GM18870 (cell line): ENCODE results near the gene TIPARP.
"Not testable (repeated sequence)": the region's sequence is repeated elsewhere in the genome, so short reads cannot be mapped to it uniquely, and the experiment has no call there.

ENCODE experiments used
- ATAC-seq: cut with Tn5 transposase; IDR thresholded peaks from one replicate; pipeline ENCODE4 v1.9.1; 2021; ENCODE audit warnings: moderate library complexity; ENCODE audit not compliant: unreplicated experiment

TIPARP gene

GRCh38 chr3:156738251-156738650 is 63.9 kb downstream of the TIPARP start:
- no peak for ATAC-seq

- no peak for ATAC-seq
Measured at GRCh38 chr3:156739976-156740375, 65.6 kb downstream of the TIPARP start.

GRCh38 chr3:156740581-156740980 is 66.2 kb downstream of the TIPARP start:
- not testable (repeated sequence) for ATAC-seq

GRCh38 chr3:156741935-156742334 is 67.5 kb downstream of the TIPARP start:
- ATAC-seq, result no peak

DNA sequence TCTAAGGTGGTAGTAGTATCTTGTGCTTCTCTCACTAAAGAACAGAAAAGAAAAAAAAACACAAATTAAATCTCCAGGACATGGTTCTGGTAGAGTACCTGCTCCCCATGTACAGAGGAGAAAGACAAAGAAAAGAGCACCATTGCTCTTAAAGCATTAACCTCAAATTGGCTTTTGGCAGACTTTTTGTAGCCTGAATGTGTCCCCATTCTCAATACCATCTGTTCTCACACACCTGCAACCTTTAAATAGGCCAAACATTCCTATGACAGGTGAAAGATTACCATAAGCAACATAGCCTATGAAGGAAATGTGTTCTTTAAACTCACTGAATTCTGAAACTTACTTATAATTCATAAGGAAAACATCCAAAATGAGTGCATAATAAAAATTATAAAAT is 68.0 kb downstream of the TIPARP start:
- ATAC-seq, result no peak

DNA sequence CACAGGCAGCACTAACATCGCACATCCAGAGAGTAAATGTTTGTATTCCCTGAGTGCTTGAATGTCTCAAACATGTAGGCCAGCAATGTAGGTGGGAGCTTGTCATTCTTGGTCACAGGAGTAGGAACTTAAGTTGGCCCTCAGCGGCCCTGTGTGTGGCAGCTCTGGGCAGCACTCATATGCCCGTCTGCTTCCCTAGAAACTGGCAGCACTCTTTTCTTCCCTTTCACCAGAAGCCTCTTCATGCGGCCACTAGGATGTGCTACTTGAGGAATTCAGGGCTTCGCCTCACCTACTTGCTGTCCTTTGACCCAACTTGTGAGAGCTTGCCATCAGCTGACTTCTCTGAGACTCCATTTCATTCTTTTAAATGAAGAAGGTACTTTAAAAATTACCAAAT is 69.5 kb downstream of the TIPARP start:
- no peak for ATAC-seq

DNA sequence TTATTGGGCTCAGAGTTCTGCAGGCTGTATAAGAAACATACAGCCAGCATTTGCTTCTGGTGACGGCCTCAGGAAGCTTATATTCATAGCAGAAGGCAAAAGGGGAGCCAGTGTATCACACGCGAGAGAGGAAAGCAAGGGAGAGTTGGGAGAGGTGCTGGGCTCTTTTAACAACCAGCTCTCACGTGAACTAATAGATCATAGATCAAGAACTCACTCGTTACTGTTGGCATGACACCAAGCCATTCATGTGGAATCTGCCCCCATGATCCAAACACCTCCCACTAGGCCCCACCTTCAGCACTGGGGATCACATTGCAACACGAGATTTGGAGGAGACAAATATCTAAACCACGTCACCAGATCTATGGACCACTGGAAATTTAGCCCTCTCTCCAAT is 70.2 kb downstream of the TIPARP start:
- ATAC-seq, result no peak

GRCh38 chr3:156745766-156746165 is 71.4 kb downstream of the TIPARP start:
- no peak for ATAC-seq

- ATAC-seq, result no peak
Measured at GRCh38 chr3:156747046-156747445, 72.7 kb downstream of the TIPARP start.

DNA sequence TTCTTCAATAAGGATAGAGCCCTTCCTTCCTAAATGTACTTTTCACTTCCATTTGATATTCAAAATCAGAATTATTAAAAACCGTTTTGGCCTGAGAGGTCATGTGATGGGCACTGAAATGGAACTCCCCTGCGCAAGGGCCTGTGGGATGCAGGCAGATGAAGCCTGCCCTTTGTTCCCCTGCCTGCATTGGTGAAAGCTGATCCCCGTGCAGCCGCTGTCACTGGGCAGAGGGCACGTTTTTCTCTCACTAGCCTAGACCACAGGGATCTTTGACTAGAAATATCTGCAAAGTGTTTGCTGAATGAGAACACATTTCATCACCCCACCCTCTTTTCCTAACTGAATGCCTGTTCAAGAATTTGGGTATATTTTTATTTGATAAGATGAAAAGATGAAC is 74.9 kb downstream of the TIPARP start:
- no peak for ATAC-seq

- ATAC-seq, result no peak
Measured at GRCh38 chr3:156750191-156750873, 75.9 kb downstream of the TIPARP start.

- no peak for ATAC-seq
Measured at GRCh38 chr3:156750874-156751245, 76.5 kb downstream of the TIPARP start.

DNA sequence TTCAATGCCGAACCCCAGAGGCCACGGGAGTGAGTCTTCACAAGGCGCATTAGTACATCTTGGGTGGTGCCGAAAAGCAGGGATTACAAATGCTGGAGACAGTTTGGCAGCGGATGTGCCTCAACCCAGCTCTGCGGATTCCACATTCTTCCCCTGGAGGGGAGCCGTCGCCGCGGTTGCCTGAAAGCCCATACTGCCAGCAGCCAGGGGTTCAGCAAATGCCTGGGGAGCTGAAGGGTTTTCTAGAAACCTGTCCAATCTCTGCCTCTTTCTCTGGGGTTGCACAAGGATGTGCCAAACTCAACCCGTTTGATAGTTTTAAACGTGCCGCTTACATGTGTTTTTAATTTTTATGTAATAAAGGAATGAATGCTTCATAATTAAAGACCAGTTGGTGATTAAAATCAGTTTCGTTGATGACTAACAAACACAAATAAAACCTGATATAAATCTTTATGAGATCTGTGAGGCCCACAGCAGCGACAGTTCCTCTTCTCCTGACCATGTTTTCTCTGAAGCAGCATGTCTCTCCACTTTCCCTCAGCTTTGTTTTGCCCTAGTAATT is 77.2 kb downstream of the TIPARP start:
- ATAC-seq, result no peak
